Spleen (tissue), 11 donors: ENCODE results near the gene NKD1. TPM values are rescaled to one million over a fixed set of nuclear protein-coding genes. Genes with fewer than 3 reads are reported as not detected.

Source experiments
- DNase-seq: peaks from one replicate; pipeline ENCODE4 v3.0.0-alpha.2; 2020
- H3K27ac ChIP-seq, 8 donors: fragments of 200-600 bp; sonication (generic) in 7 of 8; 1 replicate in 4 of 8; 2 replicates in 4 of 8; pipeline versions ENCODE4 v1.5.0 to v1.8.0; 2016 to 2021; ENCODE audit warnings: inconsistent platforms in 4 of 8, mild to moderate bottlenecking in 4 of 8, moderate library complexity in 1 of 8
- H3K27me3 ChIP-seq, 7 donors: fragments of 200-600 bp; sonication (generic) in 6 of 7; replicated peaks in 1 of 7; 1 replicate in 4 of 7; 2 replicates in 3 of 7; pipeline versions ENCODE4 v1.5.0 to v1.8.0; 2016 to 2021; ENCODE audit warnings: inconsistent platforms in 3 of 7, mild to moderate bottlenecking in 1 of 7
- H3K36me3 ChIP-seq, 6 donors: fragments of 200-600 bp; sonication (generic) in 5 of 6; 1 replicate in 4 of 6; 2 replicates in 2 of 6; pipeline versions ENCODE4 v1.5.0 to v1.8.0; 2016 to 2021; ENCODE audit warnings: inconsistent platforms in 2 of 6
- H3K4me1 ChIP-seq, 6 donors: fragments of 200-600 bp; sonication (generic) in 5 of 6; 1 replicate in 3 of 6; 2 replicates in 3 of 6; pipeline versions ENCODE4 v1.5.0 to v1.8.0; 2016 to 2021; ENCODE audit warnings: inconsistent platforms in 3 of 6
- H3K4me3 ChIP-seq, 8 donors: fragments of 200-600 bp; sonication (generic) in 7 of 8; 1 replicate in 4 of 8; 2 replicates in 4 of 8; pipeline versions ENCODE4 v1.5.0 to v1.8.0; 2016 to 2021; ENCODE audit warnings: inconsistent platforms in 4 of 8, mild to moderate bottlenecking in 4 of 8, moderate library complexity in 2 of 8
- H3K9me3 ChIP-seq, 8 donors: fragments of 200-600 bp; sonication (generic) in 7 of 8; 1 replicate in 4 of 8; 2 replicates in 4 of 8; pipeline versions ENCODE4 v1.5.0 to v1.8.0; 2016 to 2021; ENCODE audit warnings: inconsistent platforms in 4 of 8
- CTCF ChIP-seq, 11 experiments: fragments of 200-600 bp in 7 of 11; fragments of 450-650 bp in 4 of 11; sonication (generic) in 4 of 11; IDR thresholded peaks in 8 of 11; conservative IDR thresholded peaks in 3 of 11; 1 replicate in 7 of 11; 2 replicates in 4 of 11; pipeline versions ENCODE4 v1.4.0 to v1.8.0; 2016 to 2021; ENCODE audit warnings: antibody characterized with exemption in 11 of 11, inconsistent platforms in 4 of 11, mild to moderate bottlenecking in 1 of 11
- POLR2A ChIP-seq, 3 donors: fragments of 450-650 bp; IDR thresholded peaks; one replicate each; pipeline ENCODE4 v1.5.1; 2017; ENCODE audit warnings: antibody characterized with exemption in 3 of 3, mild to moderate bottlenecking in 1 of 3
- POLR2AphosphoS5 ChIP-seq, 3 donors: sonication (generic); formaldehyde crosslinking; IDR thresholded peaks; one replicate each; pipeline ENCODE4 v1.5.1; 2017; ENCODE audit warnings: antibody characterized with exemption in 3 of 3
- WGBS, 5 donors: extraction: QIAGEN DNeasy Blood & Tissue Kit in 3 of 5; methylation state at CpG; one replicate each; pipeline versions ENCODE4 v1.1.5 to v1.1.7; 2013 to 2018; 5-methylcytosine and 5-hydroxymethylcytosine counted together
- intact Hi-C: fragments of 100-400 bp; cut with DNase I; formaldehyde crosslinking; loops from one replicate; pipeline ENCODE4 v1.15.0; 2023; ENCODE audit warnings: low total_unique reads
- polyA plus RNA-seq, 3 donors: library from polyadenylated mRNA; stranded (reverse); fragments of 200-250 nt; gene quantifications; one replicate each; pipeline ENCODE4 v1.2.1, GENCODE V29; 2013
- total RNA-seq, 7 donors: library from RNA; depleted of rRNA in 3 of 7; stranded (reverse); fragments of >200 nt in 3 of 7; fragmentation: NEBNext Ultra II Directional in 4 of 7; extraction: Animal tissue kit (Norgen Biotek cat#: 25700) in 4 of 7; gene quantifications; one replicate each; pipeline versions ENCODE4 v1.1.0 to v1.2.1, GENCODE V29; 2016 to 2021
- donor health status: healthy with polysubstance abuse.
- donor health status: DM: no; HTN: no; CAD: no; lungs with moderate emphysema.
- donor health status: DM: no; HTN: no; CAD: no.
- donor health status: Bipolar disorder and iron deficiency.
- donor health status: healthy.
- donor health status: DM: no; HTN: no; CAD: no.
- donor health status: DM: yes; HTN: yes; CAD: no.

Gene NKD1
- total and polyA plus RNA-seq, 10 donors: 0.11 to 15.2 (median 3.6) TPM

GRCh38 chr16:50549561-50549915, 1.3 kb downstream of the NKD1 start:
- WGBS, 5 donors: 75 to 84% (median 80%) methylated on average over 7 of the region's 7 CpGs
- H3K36me3 ChIP-seq: no peaks in the 10 kb centered on the region
- peaks cover 0 to 44% (median 11%) of the 10 kb centered on the region in 7 donors for H3K27me3 ChIP-seq
- peaks cover 0 to 33% (median 13%) of the 10 kb centered on the region in 6 donors for H3K4me1 ChIP-seq
- TF ChIP-seq POLR2A (IDR thresholded peaks at IDR 0.05) (no peak), POLR2AphosphoS5 (IDR thresholded peaks at IDR 0.05) (no peak)
- intact Hi-C loops: no loop called here
- no peak for DNase-seq
- no peaks in the 10 kb centered on the region for H3K9me3 ChIP-seq
- H3K4me3 ChIP-seq: peak overlapping the region in 5 of 8 donors; percentile 14 to 93 (median 84)
- peak overlapping the region in 1 of 8 donors; percentile 72 for H3K27ac ChIP-seq

GRCh38 chr16:50550035-50550434, 1.8 kb downstream of the NKD1 start:
- no peak for DNase-seq
- H3K27ac ChIP-seq: no peak overlapping the region
- TF ChIP-seq POLR2A (IDR thresholded peaks at IDR 0.05) (no peak), POLR2AphosphoS5 (IDR thresholded peaks at IDR 0.05) (no peak), CTCF (IDR thresholded peaks at IDR 0.05 in 8 of 11, conservative IDR thresholded peaks at IDR 0.05 in 3 of 11) (no peak)
- intact Hi-C loops: no loop called here
- H3K27me3 ChIP-seq: peaks cover 0 to 43% (median 11%) of the 10 kb centered on the region in 7 donors
- peak overlapping the region in 4 of 8 donors; percentile 82 to 93 (median 84) for H3K4me3 ChIP-seq
- no peaks in the 10 kb centered on the region for H3K36me3 ChIP-seq
- H3K9me3 ChIP-seq: no peaks in the 10 kb centered on the region
- WGBS, 5 donors: 66 to 94% (median 79%) methylated on average over 8 of the region's 8 CpGs
- peaks cover 0 to 33% (median 13%) of the 10 kb centered on the region in 6 donors for H3K4me1 ChIP-seq

GRCh38 chr16:50550866-50551641, 2.9 kb downstream of the NKD1 start:
- TF ChIP-seq CTCF (IDR thresholded peaks at IDR 0.05 in 8 of 11, conservative IDR thresholded peaks at IDR 0.05 in 3 of 11) (no peak), POLR2A (IDR thresholded peaks at IDR 0.05) (no peak), POLR2AphosphoS5 (IDR thresholded peaks at IDR 0.05) (no peak)
- intact Hi-C loops: no loop called here
- no peak overlapping the region for H3K4me3 ChIP-seq
- no peak overlapping the region for H3K27ac ChIP-seq
- H3K36me3 ChIP-seq: no peaks in the 10 kb centered on the region
- peaks cover 0 to 33% (median 13%) of the 10 kb centered on the region in 6 donors for H3K4me1 ChIP-seq
- peaks cover 0 to 37% (median 11%) of the 10 kb centered on the region in 7 donors for H3K27me3 ChIP-seq
- no peak for DNase-seq
- WGBS, 5 donors: 64 to 76% (median 71%) methylated on average over 5 to 9 of the region's 9 CpGs
- H3K9me3 ChIP-seq: no peaks in the 10 kb centered on the region

- Histone ChIP-seq H3K9me3 (peaks cover 0 to 4% (median 0%) of the 10 kb centered on the region in 8 donors), H3K4me3 (no peak overlapping the region), H3K27me3 (peaks cover 0 to 23% (median 11%) of the 10 kb centered on the region in 7 donors), H3K4me1 (peaks cover 0 to 21% (median 9%) of the 10 kb centered on the region in 6 donors), H3K36me3 (no peaks in the 10 kb centered on the region), H3K27ac (no peak overlapping the region)
- peak; percentile 43 for DNase-seq
- WGBS, 5 donors: 85 to 96% (median 94%) methylated on average over 7 of the region's 7 CpGs
- TF ChIP-seq CTCF (IDR thresholded peaks at IDR 0.05 in 8 of 11, conservative IDR thresholded peaks at IDR 0.05 in 3 of 11): no peak
- intact Hi-C loops: no loop called here
Observed at GRCh38 chr16:50552476-50553101, 4.4 kb downstream of the NKD1 start.
